ENCODE measurements around the gene SDK2.

Gene SDK2

DNA sequence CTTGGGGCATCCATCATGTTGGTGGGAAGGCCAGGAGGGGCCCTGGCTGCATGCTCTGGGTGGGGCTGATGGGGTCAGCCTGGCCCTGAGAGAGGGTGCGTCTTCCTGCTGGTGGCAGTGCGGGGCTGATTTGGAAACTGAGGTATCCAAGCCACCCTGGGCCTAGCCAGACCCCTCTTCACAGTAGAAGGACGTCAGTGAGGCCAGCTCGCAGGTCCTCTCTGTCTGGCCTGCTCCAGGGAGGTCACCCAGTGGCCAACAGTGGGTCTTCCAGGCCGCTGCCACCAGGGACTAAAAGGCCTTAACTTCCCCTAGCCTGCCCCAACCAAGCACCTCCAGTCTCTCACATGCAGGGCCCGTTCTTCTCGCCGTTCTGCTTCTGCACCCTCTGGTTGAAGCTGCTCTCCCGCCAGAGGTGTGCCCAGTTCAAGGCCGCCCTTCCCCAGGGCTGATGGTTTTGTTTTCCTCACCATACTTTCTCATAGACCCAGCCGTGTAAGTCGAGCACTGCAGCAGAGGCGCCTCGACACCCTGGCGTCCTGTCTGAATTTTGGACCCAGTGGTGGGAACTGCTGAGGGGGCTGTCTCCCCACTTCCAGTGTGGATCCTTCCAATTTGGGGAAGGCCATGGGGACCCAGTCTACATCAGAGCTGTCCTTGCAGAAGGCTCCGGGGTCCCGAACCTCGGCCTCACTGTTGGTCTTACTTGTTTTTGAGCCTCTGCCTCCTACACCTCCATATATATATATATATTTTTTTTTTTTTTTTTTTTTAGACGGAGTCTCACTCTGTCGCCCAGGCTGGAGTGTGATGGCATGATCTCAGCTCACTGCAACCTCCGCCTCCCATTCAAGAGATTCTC is 289.6 kb downstream of the SDK2 start:
- no peak for TF ChIP-seq SIN3A (IDR thresholded peaks at IDR 0.05; ENCODE audit: borderline replicate concordance, insufficient read depth, low read length)
- TF ChIP-seq, protein P1, sequence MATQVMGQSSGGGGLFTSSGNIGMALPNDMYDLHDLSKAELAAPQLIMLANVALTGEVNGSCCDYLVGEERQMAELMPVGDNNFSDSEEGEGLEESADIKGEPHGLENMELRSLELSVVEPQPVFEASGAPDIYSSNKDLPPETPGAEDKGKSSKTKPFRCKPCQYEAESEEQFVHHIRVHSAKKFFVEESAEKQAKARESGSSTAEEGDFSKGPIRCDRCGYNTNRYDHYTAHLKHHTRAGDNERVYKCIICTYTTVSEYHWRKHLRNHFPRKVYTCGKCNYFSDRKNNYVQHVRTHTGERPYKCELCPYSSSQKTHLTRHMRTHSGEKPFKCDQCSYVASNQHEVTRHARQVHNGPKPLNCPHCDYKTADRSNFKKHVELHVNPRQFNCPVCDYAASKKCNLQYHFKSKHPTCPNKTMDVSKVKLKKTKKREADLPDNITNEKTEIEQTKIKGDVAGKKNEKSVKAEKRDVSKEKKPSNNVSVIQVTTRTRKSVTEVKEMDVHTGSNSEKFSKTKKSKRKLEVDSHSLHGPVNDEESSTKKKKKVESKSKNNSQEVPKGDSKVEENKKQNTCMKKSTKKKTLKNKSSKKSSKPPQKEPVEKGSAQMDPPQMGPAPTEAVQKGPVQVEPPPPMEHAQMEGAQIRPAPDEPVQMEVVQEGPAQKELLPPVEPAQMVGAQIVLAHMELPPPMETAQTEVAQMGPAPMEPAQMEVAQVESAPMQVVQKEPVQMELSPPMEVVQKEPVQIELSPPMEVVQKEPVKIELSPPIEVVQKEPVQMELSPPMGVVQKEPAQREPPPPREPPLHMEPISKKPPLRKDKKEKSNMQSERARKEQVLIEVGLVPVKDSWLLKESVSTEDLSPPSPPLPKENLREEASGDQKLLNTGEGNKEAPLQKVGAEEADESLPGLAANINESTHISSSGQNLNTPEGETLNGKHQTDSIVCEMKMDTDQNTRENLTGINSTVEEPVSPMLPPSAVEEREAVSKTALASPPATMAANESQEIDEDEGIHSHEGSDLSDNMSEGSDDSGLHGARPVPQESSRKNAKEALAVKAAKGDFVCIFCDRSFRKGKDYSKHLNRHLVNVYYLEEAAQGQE (IDR thresholded peaks at IDR 0.05; ENCODE audit: insufficient read depth in 1 of 2, low read depth in 2 of 2, low read length in 2 of 2), result no peak
- no peak for TF ChIP-seq FOXP2 (optimal IDR thresholded peaks at IDR 0.05; ENCODE audit: borderline replicate concordance, extremely low read depth, extremely low read length, insufficient read depth)
- TF ChIP-seq TAF1 (IDR thresholded peaks at IDR 0.05; ENCODE audit: borderline replicate concordance, insufficient read depth, low read length), result no peak
- TF ChIP-seq POLR2AphosphoS5 (IDR thresholded peaks at IDR 0.05; ENCODE audit: low read depth, low read length), result no peak

DNA sequence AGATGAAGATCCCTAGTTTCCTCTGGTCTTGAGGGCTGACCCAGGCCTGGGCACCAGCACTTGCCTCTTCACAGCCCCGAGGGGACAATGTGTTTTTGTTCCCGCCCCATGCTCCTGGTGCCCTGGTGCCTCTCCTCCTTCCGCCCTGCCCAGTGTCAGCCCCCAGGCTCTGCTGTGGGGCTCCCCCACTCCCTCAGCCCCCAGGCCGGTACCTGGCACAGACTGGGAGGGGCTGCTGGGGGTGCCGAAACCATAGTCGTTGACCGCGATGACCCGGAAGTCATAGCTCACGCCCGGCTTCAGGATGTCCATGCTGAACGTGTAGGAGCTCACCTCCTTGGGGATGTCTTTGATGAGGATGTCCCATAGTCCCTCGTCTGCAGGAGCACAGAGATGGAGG is 292.0 kb downstream of the SDK2 start:
- no peak for TF ChIP-seq TAF1 (IDR thresholded peaks at IDR 0.05; ENCODE audit: borderline replicate concordance, insufficient read depth, low read length)
- TF ChIP-seq POLR2AphosphoS5 (IDR thresholded peaks at IDR 0.05; ENCODE audit: low read depth, low read length), result no peak
- TF ChIP-seq FOXP2 (optimal IDR thresholded peaks at IDR 0.05; ENCODE audit: borderline replicate concordance, extremely low read depth, extremely low read length, insufficient read depth), result no peak
- TF ChIP-seq, protein P1 (IDR thresholded peaks at IDR 0.05; ENCODE audit: insufficient read depth in 1 of 2, low read depth in 2 of 2, low read length in 2 of 2), result no peak
- TF ChIP-seq SIN3A (IDR thresholded peaks at IDR 0.05; ENCODE audit: borderline replicate concordance, insufficient read depth, low read length), result no peak

DNA sequence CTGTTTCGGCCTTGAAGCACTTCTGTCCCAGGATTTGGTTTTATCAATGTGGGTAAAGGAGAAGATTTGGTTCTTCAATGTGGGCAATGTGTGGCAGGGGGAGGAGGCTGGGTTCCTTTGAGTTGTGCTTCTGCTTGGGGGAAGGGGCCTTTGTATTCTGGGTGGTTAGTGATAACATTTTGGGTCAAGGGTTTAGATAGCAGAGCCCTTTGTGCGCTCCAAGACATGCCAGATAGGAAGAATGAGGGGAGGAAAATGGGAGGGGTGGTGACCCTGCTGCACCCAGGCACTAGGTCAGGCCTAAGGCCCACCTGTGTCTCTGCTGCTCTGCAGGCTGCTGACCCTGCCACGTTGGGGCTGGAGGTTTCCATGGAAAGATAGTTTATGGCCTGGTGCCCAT is 292.5 kb downstream of the SDK2 start:
- TF ChIP-seq, protein P1 (IDR thresholded peaks at IDR 0.05; ENCODE audit: insufficient read depth in 1 of 2, low read depth in 2 of 2, low read length in 2 of 2), result no peak
- TF ChIP-seq TAF1 (IDR thresholded peaks at IDR 0.05; ENCODE audit: borderline replicate concordance, insufficient read depth, low read length) (no peak), POLR2AphosphoS5 (IDR thresholded peaks at IDR 0.05; ENCODE audit: low read depth, low read length) (no peak), FOXP2 (optimal IDR thresholded peaks at IDR 0.05; ENCODE audit: borderline replicate concordance, extremely low read depth, extremely low read length, insufficient read depth) (no peak), SIN3A (IDR thresholded peaks at IDR 0.05; ENCODE audit: borderline replicate concordance, insufficient read depth, low read length) (no peak)

DNA sequence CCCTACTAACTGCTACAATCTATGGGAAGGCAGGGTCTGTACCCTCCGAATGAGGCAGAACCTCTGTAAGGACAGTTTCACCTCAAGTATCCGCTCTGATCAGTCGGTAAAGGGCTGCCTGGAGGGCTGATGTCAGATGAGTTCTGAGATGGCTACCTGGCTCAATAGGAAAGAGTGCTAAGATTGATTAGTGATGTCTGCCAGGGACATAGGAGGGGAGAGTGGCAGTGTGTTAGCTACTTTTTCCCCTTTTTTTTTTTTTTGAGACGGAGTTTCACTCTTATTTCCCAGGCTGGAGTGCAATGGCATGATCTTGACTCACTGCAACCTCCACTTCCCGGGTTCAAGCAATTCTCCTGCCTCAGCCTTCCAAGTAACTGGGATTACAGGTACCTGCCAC is 293.4 kb downstream of the SDK2 start:
- TF ChIP-seq TAF1 (IDR thresholded peaks at IDR 0.05; ENCODE audit: borderline replicate concordance, insufficient read depth, low read length), result no peak
- no peak for TF ChIP-seq FOXP2 (optimal IDR thresholded peaks at IDR 0.05; ENCODE audit: borderline replicate concordance, extremely low read depth, extremely low read length, insufficient read depth)
- TF ChIP-seq, protein P1 (IDR thresholded peaks at IDR 0.05; ENCODE audit: insufficient read depth in 1 of 2, low read depth in 2 of 2, low read length in 2 of 2), result no peak
- no peak for TF ChIP-seq POLR2AphosphoS5 (IDR thresholded peaks at IDR 0.05; ENCODE audit: low read depth, low read length)
